DMS53 treated with DMSO at 0.1 percent for 48 hours (cell line): ENCODE results near the gene FNTB.
"Not testable (repeated sequence)": the region's sequence is repeated elsewhere in the genome, so short reads cannot be mapped to it uniquely, and the experiment has no call there.

ENCODE experiments used
- DNase-seq: peaks from one replicate; lab custom pipeline; 2025; ENCODE audit not compliant: unreplicated experiment; lab: John Stamatoyannopoulos, UW

FNTB gene

DNA sequence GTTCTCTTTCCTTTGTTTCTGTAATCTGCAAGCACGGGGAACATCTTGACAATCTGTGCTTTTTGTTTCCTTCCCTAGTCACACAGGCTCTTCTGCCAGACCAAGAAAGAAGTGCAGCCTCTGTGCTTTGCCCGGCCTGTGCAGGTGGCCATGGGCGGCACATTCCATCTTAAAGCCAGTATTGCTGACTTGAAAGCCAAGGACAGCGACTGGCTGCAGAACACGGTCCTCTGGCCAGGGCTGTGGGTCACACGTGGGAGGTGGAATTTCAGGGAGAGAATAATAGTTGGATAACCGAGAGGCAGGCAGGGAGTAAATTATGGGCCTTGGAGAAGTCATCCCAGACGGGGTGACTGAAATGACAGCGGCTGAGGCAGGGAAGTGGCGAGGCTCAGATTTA, 24.8 kb downstream of the FNTB start:
- DNase-seq, result no peak

DNA sequence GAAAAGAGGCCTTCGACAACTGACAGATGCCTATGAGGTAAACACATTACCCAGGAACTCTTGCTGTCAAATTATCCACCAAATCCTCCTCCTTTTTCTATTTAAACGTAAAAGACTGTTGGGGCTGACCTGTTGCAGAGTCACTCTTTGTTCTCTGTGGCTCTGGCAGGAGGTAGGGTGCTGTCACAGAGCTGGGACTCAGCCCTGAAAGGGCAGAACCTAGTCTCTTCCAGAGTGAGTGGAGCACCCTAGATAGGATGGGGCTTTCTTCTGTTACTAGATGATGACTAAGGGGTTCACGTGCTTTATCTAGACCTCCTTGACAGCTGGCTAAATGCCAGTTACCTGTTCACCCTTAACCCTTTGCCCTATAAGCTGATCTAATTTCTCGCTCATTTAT, 25.7 kb downstream of the FNTB start:
- no peak for DNase-seq

DNA sequence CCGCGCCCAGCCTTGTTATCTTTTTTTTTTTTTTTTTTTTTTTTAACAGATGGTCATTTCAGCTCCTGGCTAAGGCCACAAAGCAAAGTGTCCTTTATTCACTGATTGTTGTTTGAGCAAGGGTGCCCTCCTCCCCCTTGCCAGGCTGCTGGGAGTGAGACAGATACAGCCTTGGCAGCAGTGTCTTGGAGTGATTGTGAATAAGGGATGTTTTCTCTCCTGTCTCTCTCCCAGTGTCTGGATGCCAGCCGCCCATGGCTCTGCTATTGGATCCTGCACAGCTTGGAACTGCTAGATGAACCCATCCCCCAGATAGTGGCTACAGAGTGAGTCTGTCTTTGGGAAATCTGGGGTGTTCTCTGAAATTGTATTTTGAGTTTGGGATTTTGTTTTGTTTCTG, 28.7 kb downstream of the FNTB start:
- DNase-seq, result no peak

DNA sequence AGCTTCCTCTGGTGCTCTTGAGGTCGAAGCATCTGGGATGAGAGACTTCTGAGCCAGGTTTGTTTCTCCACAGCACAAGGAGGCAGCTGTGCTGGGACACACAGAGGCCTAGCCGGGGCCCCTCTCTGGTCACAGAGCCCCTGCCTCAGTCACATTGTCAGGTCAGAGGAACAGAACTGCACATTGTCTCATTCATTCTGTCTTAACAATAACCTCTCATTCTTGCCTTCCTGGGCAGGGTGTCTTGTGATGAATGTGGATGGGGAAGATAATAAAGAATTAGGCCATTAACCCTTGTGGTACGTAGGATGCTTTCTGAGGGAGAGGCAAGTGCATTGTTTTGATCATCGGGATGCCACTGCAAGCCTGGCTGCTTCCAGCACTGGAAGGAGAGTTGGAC, 29.8 kb downstream of the FNTB start:
- DNase-seq, result no peak

DNA sequence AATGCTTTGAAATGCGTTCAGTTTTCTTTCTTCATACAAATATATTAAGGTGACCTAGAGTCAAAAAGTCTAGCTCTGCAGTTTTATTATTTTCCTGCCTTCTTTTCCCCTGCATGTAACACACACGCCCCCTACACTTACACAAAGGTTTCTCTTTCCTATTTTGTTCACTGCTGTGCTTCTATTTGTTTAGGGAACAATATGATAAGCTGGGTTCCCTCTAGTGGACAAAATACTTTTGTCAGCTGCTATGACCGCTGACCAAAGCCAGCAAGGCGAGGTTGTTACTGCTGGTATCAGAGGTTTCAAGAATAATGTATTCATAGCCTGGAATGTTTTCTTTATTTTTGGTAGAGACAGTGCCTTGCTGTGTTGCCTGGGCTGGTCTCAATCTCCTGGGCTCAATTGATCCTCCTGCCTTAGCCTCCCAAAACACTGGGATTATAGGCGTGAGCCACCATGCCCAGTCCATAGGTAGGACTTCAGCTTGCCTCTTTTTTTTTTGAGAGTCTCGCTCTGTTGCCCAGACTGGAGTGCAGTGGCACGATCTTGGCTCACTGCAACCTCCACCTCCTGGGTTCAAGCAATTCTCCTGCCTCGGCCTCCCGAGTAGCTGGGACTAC, 33.4 kb downstream of the FNTB start:
- DNase-seq, result peak; percentile 14

DNA sequence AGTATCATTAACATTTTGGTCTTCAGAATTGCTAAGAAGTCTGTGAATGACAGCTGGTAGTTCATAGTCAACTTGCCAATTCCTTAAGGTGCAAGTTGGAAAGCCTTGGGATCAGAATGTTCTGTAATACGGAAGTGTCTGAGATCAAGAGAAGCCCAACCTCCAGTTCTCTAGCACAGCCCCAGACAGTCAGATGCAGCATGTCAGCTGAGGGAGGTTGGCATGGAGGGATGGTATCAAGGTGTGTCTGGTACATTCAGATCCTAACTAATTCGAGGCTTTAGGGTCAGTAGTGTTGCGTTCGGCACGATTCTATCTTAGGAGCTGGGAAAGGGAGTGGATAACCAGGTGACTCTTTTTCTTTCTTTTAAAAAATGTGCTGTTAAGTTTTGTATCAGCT, 38.3 kb downstream of the FNTB start:
- no peak for DNase-seq

DNA sequence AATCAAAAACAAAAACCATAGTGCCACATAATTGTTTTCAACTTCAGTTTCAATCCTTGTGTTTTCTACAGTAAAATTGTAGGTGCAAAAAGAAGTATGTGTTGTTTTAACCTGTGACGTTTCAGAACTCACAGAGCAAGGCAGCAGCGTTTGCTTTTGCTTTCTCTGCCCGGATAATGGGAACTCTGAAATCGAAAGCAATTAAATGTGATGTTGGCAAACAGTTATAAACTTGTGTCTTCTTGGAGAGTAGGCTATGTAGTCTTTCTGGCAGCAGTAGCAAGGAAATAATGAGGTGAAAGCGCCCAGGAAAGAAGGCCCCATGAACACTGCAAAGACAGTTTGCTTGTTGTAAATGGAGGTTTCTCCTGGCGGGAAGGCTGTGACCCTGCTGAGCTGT, 39.1 kb downstream of the FNTB start:
- no peak for DNase-seq

DNA sequence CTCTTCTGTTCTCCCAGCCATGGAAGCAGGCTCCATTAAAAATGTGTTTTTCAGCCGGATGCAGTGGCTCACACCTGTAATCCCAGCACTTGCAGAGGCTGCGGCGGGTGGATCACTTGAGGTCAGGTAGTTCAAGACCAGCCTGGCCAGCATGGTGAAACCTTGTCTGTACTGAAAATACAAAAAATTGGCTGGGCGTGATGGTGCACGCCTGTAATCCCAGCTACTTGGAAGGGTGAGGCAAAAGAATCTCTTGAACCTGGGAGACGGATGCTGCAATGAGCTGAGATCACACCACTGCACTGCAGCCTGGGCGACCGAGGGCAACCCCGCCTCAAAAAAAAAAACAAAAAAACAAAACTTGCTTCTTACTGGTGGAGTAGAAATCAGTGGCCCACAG, 39.8 kb downstream of the FNTB start:
- DNase-seq, result no peak

DNA sequence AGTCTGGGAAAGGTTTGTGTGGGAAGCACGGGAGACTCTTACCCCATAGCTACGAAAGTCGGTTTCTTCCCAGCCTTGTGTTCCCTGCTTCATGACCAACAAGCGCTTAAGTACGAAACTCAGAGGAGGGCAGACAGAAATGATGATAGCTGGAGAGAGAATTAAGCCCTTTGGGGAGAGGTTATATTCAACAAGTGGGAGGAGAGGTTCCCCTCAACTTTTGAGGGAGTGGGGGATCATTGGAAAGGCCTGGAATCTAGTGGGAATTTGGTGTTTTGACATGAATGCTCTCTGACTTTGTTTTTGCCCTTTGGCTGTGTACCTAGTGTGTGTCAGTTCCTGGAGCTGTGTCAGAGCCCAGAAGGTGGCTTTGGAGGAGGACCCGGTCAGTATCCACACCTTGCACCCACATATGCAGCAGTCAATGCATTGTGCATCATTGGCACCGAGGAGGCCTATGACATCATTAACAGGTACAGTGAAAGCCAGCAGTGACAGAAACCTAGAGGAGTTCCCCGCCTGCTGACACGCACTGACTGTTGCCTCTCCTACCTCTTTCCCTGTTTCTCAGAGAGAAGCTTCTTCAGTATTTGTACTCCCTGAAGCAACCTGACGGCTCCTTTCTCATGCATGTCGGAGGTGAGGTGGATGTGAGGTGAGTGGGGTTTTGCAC, 40.6 kb downstream of the FNTB start:
- no peak for DNase-seq

DNA sequence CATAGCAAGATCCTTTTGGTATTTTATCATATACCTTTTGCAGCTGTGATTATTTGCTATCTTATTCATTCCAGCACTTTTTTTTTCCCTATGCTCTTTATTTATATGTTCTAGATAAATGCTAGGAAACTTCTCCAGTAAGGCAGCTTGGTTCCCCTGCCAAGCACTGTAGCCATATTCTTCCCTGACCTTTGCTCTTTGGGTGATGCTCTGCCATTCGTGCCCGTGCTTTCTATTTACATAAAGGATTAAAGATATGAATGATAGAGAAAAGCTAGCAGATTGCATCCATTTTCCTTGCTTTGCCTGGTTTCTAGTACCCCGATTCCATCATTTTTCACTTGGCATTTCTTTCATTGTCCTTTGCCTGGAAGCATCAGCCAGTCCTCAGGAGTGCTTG, 42.2 kb downstream of the FNTB start:
- no peak for DNase-seq

DNA sequence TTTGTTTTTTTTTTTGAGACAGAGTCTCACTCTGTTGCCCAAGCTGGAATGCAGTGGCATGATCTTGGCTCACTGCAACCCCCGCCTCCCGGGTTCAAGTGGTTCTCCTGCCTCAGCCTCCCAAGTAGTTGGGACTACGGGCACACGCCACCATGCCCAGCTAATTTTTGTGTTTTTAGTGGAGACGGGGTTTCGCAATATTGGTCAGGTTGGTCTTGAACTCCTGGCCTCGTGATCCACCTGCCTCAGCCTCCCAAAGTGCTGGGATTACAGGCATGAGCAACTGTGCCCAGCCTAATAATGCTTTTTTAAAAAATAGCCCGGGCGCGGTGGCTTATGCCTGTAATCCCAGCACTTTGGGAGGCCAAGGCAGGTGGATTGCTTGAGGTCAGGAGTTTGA, 44.6 kb downstream of the FNTB start:
- not testable (repeated sequence) for DNase-seq

DNA sequence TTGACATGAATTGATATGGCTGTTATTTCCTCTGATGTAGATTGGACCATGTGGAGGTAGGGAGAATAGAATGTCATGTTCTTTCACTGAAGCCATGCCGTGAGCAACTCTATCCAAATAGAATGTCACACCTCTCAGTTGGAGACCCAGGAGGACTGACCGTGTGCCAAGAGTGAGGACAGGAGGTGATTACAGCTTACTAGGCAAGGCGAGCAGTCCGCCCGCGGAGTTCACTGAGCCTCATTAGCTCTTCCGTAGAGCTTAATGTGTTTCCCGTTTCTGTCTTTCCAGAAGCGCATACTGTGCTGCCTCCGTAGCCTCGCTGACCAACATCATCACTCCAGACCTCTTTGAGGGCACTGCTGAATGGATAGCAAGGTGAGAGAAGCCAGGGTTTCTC, 45.6 kb downstream of the FNTB start:
- DNase-seq, result no peak

DNA sequence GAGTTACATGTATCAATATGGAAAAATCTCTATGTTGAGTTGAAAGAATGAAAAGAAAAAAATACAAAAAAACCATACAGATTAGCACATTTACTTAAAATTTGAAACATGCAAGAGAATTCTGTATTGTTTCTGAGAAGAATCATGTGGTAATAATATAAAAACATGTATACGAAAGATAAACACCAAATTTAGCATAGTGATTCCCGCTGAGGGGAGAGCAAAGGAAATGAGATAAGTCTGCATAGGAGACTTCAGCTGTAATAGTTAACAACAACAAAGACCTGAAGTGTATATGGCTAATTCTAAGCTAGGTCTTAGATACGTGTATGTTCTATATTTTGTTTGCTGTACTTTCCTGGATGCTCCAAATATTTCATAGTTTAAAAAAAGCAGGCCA, 46.5 kb downstream of the FNTB start:
- DNase-seq, result no peak

DNA sequence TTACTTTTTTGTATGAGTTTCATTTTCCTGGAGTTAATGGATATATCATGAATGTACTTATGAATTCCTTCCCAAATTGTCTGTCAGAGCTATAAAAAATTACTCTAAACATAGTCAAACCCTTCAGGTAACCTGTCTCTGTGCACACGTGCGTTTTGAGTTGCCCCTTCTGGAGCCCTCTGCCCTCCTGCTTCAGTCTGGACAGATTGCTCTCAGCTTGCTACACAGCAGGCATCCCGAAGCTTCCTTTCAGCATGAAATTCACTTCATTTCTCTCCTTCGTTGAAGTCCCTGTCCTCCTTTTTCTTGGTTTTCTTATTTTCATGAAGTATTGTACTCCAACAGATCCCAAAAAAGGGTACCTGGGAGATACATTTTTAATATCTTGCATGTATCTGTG, 47.3 kb downstream of the FNTB start:
- DNase-seq, result no peak

DNA sequence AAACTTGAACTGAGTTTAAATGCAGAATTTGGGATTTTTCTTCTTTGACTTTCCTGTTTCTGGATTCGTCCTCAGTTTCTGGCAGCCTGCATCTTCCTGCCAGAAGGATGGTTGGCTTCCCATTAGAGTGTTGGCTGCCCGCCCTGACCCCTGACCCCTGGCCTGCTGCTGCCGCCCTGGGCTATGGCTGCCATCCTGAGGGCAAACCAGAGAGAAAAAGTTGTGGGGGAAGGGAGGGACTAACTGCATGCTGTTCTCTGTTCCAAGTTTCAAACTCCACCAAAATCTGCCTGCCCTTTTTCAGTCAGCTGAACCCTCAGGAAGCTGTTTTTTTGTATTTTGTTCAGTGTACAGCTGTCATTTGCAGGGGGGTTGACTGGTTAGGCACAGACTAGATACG, 48.4 kb downstream of the FNTB start:
- DNase-seq, result no peak

DNA sequence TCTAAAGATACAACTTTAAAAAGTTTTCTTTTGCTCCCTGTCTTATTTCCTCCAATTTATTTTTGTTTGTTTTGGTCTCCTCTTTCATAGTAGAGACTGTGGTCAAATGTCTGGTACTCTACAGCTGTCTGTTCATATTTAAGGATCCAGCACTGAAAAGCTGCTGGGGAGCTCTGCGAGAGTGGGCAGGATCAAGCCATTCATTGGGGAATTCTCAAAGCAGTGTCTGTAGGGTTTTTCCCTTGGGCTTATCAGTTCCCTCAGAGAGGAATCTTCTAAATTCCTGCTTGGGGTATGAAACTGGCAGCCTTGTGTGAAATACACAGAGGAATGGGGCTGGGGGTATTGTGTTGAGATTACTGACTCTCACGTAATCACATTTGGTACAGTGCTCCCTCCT, 52.3 kb downstream of the FNTB start:
- DNase-seq, result no peak

DNA sequence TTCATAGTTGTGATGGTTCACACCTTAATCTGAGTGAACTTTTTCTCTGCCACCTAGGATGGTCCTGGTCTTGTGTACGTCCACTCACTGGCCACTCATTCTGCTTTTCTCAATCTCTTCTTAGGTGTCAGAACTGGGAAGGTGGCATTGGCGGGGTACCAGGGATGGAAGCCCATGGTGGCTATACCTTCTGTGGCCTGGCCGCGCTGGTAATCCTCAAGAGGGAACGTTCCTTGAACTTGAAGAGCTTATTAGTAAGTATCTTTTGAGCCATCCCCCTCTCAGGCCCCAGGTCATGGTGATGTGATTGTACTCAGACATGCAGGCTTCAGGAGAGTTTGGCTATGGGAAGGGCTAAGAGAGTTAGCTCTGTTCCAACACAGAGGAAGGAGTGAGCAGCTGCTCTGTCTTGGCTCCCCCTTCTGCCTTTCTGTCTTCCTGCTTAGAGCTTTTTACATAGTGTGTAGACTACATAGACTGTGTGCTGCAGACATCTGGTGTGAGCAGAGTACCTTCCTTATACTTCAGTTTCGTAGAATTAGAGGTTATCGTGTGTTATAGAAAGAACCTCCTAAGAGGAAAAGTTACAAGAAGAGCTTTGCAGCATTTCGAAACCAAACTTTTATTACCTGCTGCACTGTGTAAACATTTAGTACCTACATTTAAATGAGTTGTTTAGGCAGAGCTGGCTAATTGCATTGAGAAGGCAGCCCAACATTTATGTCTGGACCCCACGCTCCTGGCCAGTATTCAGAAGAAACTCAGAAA, 54.2 kb downstream of the FNTB start:
- no peak for DNase-seq

DNA sequence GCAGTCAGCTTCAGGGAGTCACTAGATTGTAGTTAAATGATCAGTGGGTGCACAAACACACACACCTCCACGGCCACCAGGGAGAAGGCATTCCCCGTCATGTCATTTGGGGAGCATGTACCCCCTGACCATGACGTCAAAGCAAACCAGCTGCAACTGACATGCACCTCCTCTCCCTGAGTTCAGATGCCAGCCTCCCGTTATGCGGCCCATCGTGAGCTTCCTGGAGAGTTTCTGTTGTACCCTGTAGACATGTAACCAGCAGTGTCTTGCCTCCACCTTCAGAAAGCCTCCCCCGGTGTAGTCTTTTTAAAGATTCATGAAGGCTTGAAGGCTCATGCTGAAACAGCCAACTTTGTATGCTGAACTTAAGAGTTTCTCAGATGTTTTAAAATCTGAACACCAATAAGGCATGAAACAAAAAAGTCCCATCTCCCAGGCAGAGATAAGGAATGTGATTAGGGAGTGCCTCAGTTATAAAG, 54.8 kb downstream of the FNTB start:
- DNase-seq, result no peak

DNA sequence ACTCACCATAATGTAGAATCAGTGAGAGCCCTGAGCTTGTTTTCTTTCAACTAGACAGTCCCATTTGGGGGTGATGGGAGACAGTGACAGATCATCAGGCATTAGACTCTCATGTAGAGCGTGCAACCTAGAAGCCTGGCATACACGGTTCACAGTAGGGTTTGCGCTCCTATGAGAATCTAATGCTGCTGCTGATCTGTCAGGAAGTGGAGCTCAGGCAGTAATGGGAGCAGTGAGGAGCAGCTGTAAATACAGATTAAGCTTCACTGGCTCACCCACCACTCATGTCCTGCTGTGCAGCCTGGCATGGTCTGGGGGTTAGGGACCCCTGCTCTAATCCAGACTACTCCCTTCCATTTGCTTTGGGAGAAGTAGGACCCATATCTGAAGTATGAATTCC, 55.6 kb downstream of the FNTB start:
- no peak for DNase-seq

DNA sequence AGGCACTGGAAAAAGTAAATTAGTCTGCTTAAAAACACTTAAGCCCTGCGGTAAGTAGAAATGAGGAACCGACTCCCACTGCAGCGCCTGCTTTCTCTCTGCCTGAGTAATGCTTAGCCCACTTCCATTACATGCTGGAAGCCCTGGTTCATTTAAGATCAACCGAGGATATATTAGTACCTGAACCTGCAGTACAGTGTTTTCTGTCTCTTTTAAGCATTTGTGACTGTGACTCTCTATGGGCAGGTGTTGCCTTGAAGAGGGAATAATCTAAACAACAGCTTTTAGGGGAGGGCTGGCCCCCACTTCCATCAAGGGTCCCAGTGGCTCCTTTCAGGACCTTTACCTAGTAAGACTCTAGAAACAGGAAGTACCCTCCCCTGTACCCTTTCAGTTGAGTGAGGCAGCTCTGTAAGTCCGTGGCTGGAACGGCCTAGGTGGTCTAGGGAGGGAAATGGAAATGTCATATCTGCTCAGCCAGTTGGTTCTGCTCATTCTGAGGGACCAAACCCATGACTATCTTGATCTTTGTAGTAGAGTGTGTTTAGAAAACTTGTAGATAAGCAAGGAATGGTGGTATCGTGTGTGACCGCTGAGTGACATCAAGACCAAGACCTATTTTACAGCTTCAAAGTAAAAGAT, 56.2 kb downstream of the FNTB start:
- no peak for DNase-seq

DNA sequence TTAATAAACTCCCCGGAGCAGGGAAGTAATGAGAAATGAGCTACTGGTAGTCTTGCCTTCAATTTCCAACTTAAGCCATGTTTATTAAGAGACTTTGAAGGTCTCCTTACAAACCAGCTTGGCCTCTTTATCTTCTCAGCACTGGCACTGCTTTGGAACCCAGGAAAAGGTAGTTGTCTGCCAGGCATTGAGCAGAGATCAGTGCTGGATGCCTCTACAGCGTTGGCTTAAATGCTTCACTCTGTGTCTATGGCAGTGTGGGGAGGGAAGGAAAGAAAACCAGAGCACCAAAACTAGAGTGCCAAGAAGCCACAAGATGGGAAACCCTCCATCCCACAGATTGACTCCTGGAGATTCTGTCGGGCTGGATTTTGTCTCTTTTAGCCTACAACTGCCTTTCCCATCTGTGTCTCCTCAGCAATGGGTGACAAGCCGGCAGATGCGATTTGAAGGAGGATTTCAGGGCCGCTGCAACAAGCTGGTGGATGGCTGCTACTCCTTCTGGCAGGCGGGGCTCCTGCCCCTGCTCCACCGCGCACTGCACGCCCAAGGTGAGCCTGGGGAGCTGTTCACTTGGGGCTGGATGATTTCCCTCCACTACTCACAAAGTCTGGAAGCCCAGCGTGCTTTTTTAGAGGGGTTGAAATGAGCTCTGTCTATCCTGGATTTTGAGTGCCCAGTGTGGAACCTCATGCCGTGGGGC, 57.3 kb downstream of the FNTB start:
- DNase-seq, result no peak
